Thymus (tissue), 11 donors: ENCODE results near the gene BRD3. TPM values are rescaled to one million over a fixed set of nuclear protein-coding genes. Genes with fewer than 3 reads are reported as not detected.

Experiments
- DNase-seq, 9 donors: peaks; one replicate each; pipeline ENCODE4 v3.0.0-alpha.2; 2013; ENCODE audit warnings: low spot score in 9 of 9, low read depth in 6 of 9, missing footprints in 1 of 9
- H3K27ac ChIP-seq, 2 donors: one replicate each; pipeline ENCODE4 v1.5.1; 2013; ENCODE audit warnings: control low read depth in 1 of 2, low read depth in 1 of 2, low read length in 1 of 2, mild to moderate bottlenecking in 1 of 2, moderate library complexity in 1 of 2
- H3K27me3 ChIP-seq, 2 donors: one replicate each; pipeline ENCODE4 v1.5.1; 2013; ENCODE audit warnings: low read length in 1 of 2; ENCODE audit not compliant: control insufficient read depth in 2 of 2, insufficient read depth in 1 of 2
- H3K36me3 ChIP-seq, 2 donors: one replicate each; pipeline ENCODE4 v1.5.1; 2013; ENCODE audit warnings: low read length in 1 of 2, mild to moderate bottlenecking in 1 of 2, moderate library complexity in 1 of 2; ENCODE audit not compliant: control insufficient read depth in 2 of 2, insufficient read depth in 2 of 2
- H3K4me1 ChIP-seq, 2 donors: one replicate each; pipeline ENCODE4 v1.5.1; 2013; ENCODE audit warnings: low read length in 2 of 2; ENCODE audit not compliant: control insufficient read depth in 2 of 2, insufficient read depth in 2 of 2
- H3K4me3 ChIP-seq, 2 donors: one replicate each; pipeline ENCODE4 v1.5.1; 2013; ENCODE audit warnings: low read length in 2 of 2, control low read depth in 1 of 2, mild to moderate bottlenecking in 1 of 2
- H3K9me3 ChIP-seq, 2 donors: one replicate each; pipeline ENCODE4 v1.5.1; 2013; ENCODE audit warnings: low read length in 1 of 2, mild to moderate bottlenecking in 1 of 2; ENCODE audit not compliant: control insufficient read depth in 2 of 2, insufficient read depth in 1 of 2
- WGBS: extraction: QIAGEN DNeasy Blood & Tissue Kit; methylation state at CpG from one replicate; pipeline ENCODE4 v1.1.7; 2013; 5-methylcytosine and 5-hydroxymethylcytosine counted together
- polyA plus RNA-seq: library from polyadenylated mRNA; stranded (reverse); fragments of 200-250 nt; gene quantifications from one replicate; pipeline ENCODE4 v1.2.3, GENCODE V29; 2013
- total RNA-seq: library from RNA; stranded (reverse); fragments of 120-200 nt; gene quantifications from one replicate; pipeline ENCODE4 v1.2.4, GENCODE V29; 2013
- donor health status: healthy.

BRD3 gene
- total and polyA plus RNA-seq, 2 donors, result 6.4 to 14.5 TPM

- no peak for DNase-seq
- H3K27me3 ChIP-seq, result peaks cover 32% of the 10 kb centered on the region in 2 donors
- H3K4me3 ChIP-seq, result no peak overlapping the region
- H3K27ac ChIP-seq, result no peak overlapping the region
- no peaks in the 10 kb centered on the region for H3K36me3 ChIP-seq
- 94% methylated on average over 16 of the region's 16 CpGs for WGBS
- H3K9me3 ChIP-seq, result no peaks in the 10 kb centered on the region
- peaks cover 10 to 11% of the 10 kb centered on the region in 2 donors for H3K4me1 ChIP-seq
Observed at GRCh38 chr9:133987946-133988665, 79.7 kb downstream of the BRD3 start.

GRCh38 chr9:133987446-133987788 lies 80.4 kb downstream of the BRD3 start:
- Histone ChIP-seq H3K9me3 (no peaks in the 10 kb centered on the region), H3K36me3 (no peaks in the 10 kb centered on the region), H3K27ac (no peak overlapping the region), H3K4me3 (no peak overlapping the region), H3K27me3 (peaks cover 29% of the 10 kb centered on the region in 2 donors), H3K4me1 (peaks cover 8% of the 10 kb centered on the region in 2 donors)
- 96% methylated on average over 14 of the region's 14 CpGs for WGBS
- DNase-seq, result no peak

GRCh38 chr9:133986774-133987445 lies 80.9 kb downstream of the BRD3 start:
- Histone ChIP-seq H3K4me3 (no peak overlapping the region), H3K4me1 (peaks cover 6% of the 10 kb centered on the region in 2 donors), H3K9me3 (no peaks in the 10 kb centered on the region), H3K27me3 (peaks cover 24 to 26% of the 10 kb centered on the region in 2 donors), H3K27ac (no peak overlapping the region), H3K36me3 (no peaks in the 10 kb centered on the region)
- DNase-seq, result no peak
- 92% methylated on average over 13 of the region's 13 CpGs for WGBS

GRCh38 chr9:133986061-133986460 lies 81.8 kb downstream of the BRD3 start:
- 94% methylated on average over 6 of the region's 6 CpGs for WGBS
- Histone ChIP-seq H3K4me3 (no peak overlapping the region), H3K27ac (no peak overlapping the region), H3K4me1 (peaks cover 0 to 4% of the 10 kb centered on the region in 2 donors), H3K9me3 (no peaks in the 10 kb centered on the region), H3K36me3 (no peaks in the 10 kb centered on the region), H3K27me3 (peaks cover 16 to 18% of the 10 kb centered on the region in 2 donors)
- no peak for DNase-seq

GRCh38 chr9:133982971-133983720 lies 84.7 kb downstream of the BRD3 start:
- no peak for DNase-seq
- Histone ChIP-seq H3K27me3 (peaks cover 0 to 10% of the 10 kb centered on the region in 2 donors), H3K4me3 (no peak overlapping the region), H3K4me1 (no peaks in the 10 kb centered on the region), H3K27ac (no peak overlapping the region), H3K36me3 (no peaks in the 10 kb centered on the region), H3K9me3 (no peaks in the 10 kb centered on the region)
- WGBS, result 89% methylated on average over 25 of the region's 25 CpGs

GRCh38 chr9:133981958-133982681 lies 85.7 kb downstream of the BRD3 start:
- no peak overlapping the region for H3K27ac ChIP-seq
- no peaks in the 10 kb centered on the region for H3K36me3 ChIP-seq
- whole genome bisulfite sequencing, result 93% methylated on average over 28 of the region's 28 CpGs
- H3K4me3 ChIP-seq, result no peak overlapping the region
- DNase-seq, result no peak
- peaks cover 0 to 10% of the 10 kb centered on the region in 2 donors for H3K27me3 ChIP-seq
- H3K9me3 ChIP-seq, result no peaks in the 10 kb centered on the region
- H3K4me1 ChIP-seq, result no peaks in the 10 kb centered on the region

- DNase-seq, result no peak
- Histone ChIP-seq H3K9me3 (no peaks in the 10 kb centered on the region), H3K4me3 (no peak overlapping the region)
Observed at GRCh38 chr9:133981589-133981957, 86.3 kb downstream of the BRD3 start.

GRCh38 chr9:133980864-133981588 lies 86.8 kb downstream of the BRD3 start:
- WGBS, result 94% methylated on average over 25 of the region's 25 CpGs
- Histone ChIP-seq H3K9me3 (no peaks in the 10 kb centered on the region), H3K36me3 (no peaks in the 10 kb centered on the region), H3K4me1 (no peaks in the 10 kb centered on the region), H3K4me3 (no peak overlapping the region), H3K27me3 (peaks cover 0 to 10% of the 10 kb centered on the region in 2 donors), H3K27ac (no peak overlapping the region)
- DNase-seq, result no peak

More at GRCh38 chr9:133981589-133981957, 86.3 kb downstream of the BRD3 start:
- Histone ChIP-seq H3K27ac (no peak overlapping the region), H3K27me3 (peaks cover 0 to 10% of the 10 kb centered on the region in 2 donors), H3K4me1 (no peaks in the 10 kb centered on the region), H3K36me3 (no peaks in the 10 kb centered on the region)
- 94% methylated on average over 14 of the region's 14 CpGs for WGBS
